ENCODE data around the gene ZBTB24. TPM values are rescaled to one million over a fixed set of nuclear protein-coding genes. Genes with fewer than 3 reads are reported as not detected.
"Not testable (repeated sequence)": the region's sequence is repeated elsewhere in the genome, so short reads cannot be mapped to it uniquely, and the experiment has no call there.

The ZBTB24 gene
- total and polyA plus RNA-seq, 3 experiments from 2014 or later = 7.5 to 19.9 (median 19.5) TPM

- peaks cover 6% of the 10 kb centered on the region for H3K4me1 ChIP-seq (ENCODE audit: insufficient read depth, low read length)
- H3K4me3 ChIP-seq (ENCODE audit: low read length) = no peak overlapping the region
- no peaks in the 10 kb centered on the region for H3K9me3 ChIP-seq (ENCODE audit: low read length)
- DNase-seq = no peak
- H3K36me3 ChIP-seq (ENCODE audit: insufficient read depth, low read length) = peaks cover 38% of the 10 kb centered on the region
- H3K27me3 ChIP-seq (ENCODE audit: insufficient read depth, low read length, poor library complexity, severe bottlenecking) = no peaks in the 10 kb centered on the region
- CTCF ChIA-PET = interaction anchor here (1.1 kb wide), 1 partner anchor 16 kb away, joined by 4 read pairs; no protein-coding TSS in a partner anchor
- POLR2A ChIA-PET = no interaction called here
- Mint-ChIP-seq H3K9me3 (no peaks in the 10 kb centered on the region), H3K27me3 (no peaks in the 10 kb centered on the region), H3K36me3 (peaks cover 16 to 91% (median 44%) of the 10 kb centered on the region in 3 donors), H3K4me1 (peaks cover 30 to 76% (median 66%) of the 10 kb centered on the region in 3 donors), H3K4me3 (no peak overlapping the region), H3K27ac (peak overlapping the region in 3 of 8 donors; percentile 21 to 60 (median 29))
- H3K27ac ChIP-seq (ENCODE audit: low read depth, low read length) = no peak overlapping the region
These were observed 16.7 kb downstream of the ZBTB24 start for GRCh38 chr6:109466212-109466923.

GRCh38 chr6:109465772-109466171 is 17.2 kb downstream of the ZBTB24 start:
- Histone ChIP-seq H3K4me1 (ENCODE audit: insufficient read depth, low read length) (peaks cover 6% of the 10 kb centered on the region), H3K4me3 (ENCODE audit: low read length) (no peak overlapping the region), H3K9me3 (ENCODE audit: low read length) (no peaks in the 10 kb centered on the region), H3K36me3 (ENCODE audit: insufficient read depth, low read length) (peaks cover 32% of the 10 kb centered on the region), H3K27ac (ENCODE audit: low read depth, low read length) (no peak overlapping the region), H3K27me3 (ENCODE audit: insufficient read depth, low read length, poor library complexity, severe bottlenecking) (no peaks in the 10 kb centered on the region)
- H3K4me1 Mint-ChIP-seq = peaks cover 27 to 70% (median 61%) of the 10 kb centered on the region in 3 donors
- H3K27me3 Mint-ChIP-seq = no peaks in the 10 kb centered on the region
- H3K4me3 Mint-ChIP-seq = no peak overlapping the region
- DNase-seq = no peak
- H3K27ac Mint-ChIP-seq = peak overlapping the region in 4 of 8 donors; percentile 21 to 73 (median 60)
- H3K36me3 Mint-ChIP-seq = peaks cover 20 to 90% (median 43%) of the 10 kb centered on the region in 3 donors
- ChIA-PET CTCF (interaction anchor here (1.1 to 1.8 kb wide), 2 partner anchors 11 to 16 kb away, joined by 4 to 8 read pairs; partner anchors contain the start of gene MICAL1), POLR2A (no interaction called here)
- no peaks in the 10 kb centered on the region for H3K9me3 Mint-ChIP-seq

GRCh38 chr6:109461733-109462526 is 21.1 kb downstream of the ZBTB24 start:
- DNase-seq = no peak
- H3K36me3 Mint-ChIP-seq = peaks cover 14 to 53% (median 29%) of the 10 kb centered on the region in 3 donors
- Histone ChIP-seq H3K27me3 (ENCODE audit: insufficient read depth, low read length, poor library complexity, severe bottlenecking) (no peaks in the 10 kb centered on the region), H3K9me3 (ENCODE audit: low read length) (no peaks in the 10 kb centered on the region), H3K4me1 (ENCODE audit: insufficient read depth, low read length) (peaks cover 30% of the 10 kb centered on the region), H3K27ac (ENCODE audit: low read depth, low read length) (no peak overlapping the region), H3K36me3 (ENCODE audit: insufficient read depth, low read length) (peaks cover 20% of the 10 kb centered on the region), H3K4me3 (ENCODE audit: low read length) (no peak overlapping the region)
- peaks cover 40 to 68% (median 65%) of the 10 kb centered on the region in 3 donors for H3K4me1 Mint-ChIP-seq
- ChIA-PET POLR2A (no interaction called here), CTCF (interaction anchor here (2.0 kb wide), 1 partner anchor 18 kb away, joined by 7 read pairs; no protein-coding TSS in a partner anchor)
- no peaks in the 10 kb centered on the region for H3K27me3 Mint-ChIP-seq
- no peak overlapping the region for H3K4me3 Mint-ChIP-seq
- H3K9me3 Mint-ChIP-seq = no peaks in the 10 kb centered on the region
- peak overlapping the region in 6 of 8 donors; percentile 22 to 79 (median 57) for H3K27ac Mint-ChIP-seq

GRCh38 chr6:109461205-109461604 is 21.8 kb downstream of the ZBTB24 start:
- H3K9me3 Mint-ChIP-seq; H3K27me3 Mint-ChIP-seq; H3K4me3 ChIP-seq (ENCODE audit: low read length); H3K9me3 ChIP-seq (ENCODE audit: low read length); H3K27ac ChIP-seq (ENCODE audit: low read depth, low read length); H3K27me3 ChIP-seq (ENCODE audit: insufficient read depth, low read length, poor library complexity, severe bottlenecking); DNase-seq; POLR2A ChIA-PET; H3K4me3 Mint-ChIP-seq: not testable (repeated sequence)
- CTCF ChIA-PET = interaction anchor here (3.3 kb wide), 1 partner anchor 19 kb away, joined by 10 read pairs; no protein-coding TSS in a partner anchor
- H3K27ac Mint-ChIP-seq = peak overlapping the region in 4 of 8 donors; percentile 12 to 70 (median 47)
- peaks cover 14 to 46% (median 28%) of the 10 kb centered on the region in 3 donors for H3K36me3 Mint-ChIP-seq
- Histone ChIP-seq H3K36me3 (ENCODE audit: insufficient read depth, low read length) (peaks cover 16% of the 10 kb centered on the region), H3K4me1 (ENCODE audit: insufficient read depth, low read length) (peaks cover 38% of the 10 kb centered on the region)
- peaks cover 46 to 74% (median 72%) of the 10 kb centered on the region in 3 donors for H3K4me1 Mint-ChIP-seq

- Mint-ChIP-seq H3K4me3 (no peak overlapping the region), H3K9me3 (no peaks in the 10 kb centered on the region), H3K36me3 (peaks cover 14 to 37% (median 20%) of the 10 kb centered on the region in 3 donors), H3K27ac (peak overlapping the region in 6 of 8 donors; percentile 35 to 87 (median 66)), H3K4me1 (peaks cover 43 to 66% (median 65%) of the 10 kb centered on the region in 3 donors), H3K27me3 (no peaks in the 10 kb centered on the region)
- peaks cover 7% of the 10 kb centered on the region for H3K36me3 ChIP-seq (ENCODE audit: insufficient read depth, low read length)
- DNase-seq = no peak
- H3K9me3 ChIP-seq (ENCODE audit: low read length) = no peaks in the 10 kb centered on the region
- no peaks in the 10 kb centered on the region for H3K27me3 ChIP-seq (ENCODE audit: insufficient read depth, low read length, poor library complexity, severe bottlenecking)
- ChIA-PET CTCF (interaction anchor here (1.0 to 3.3 kb wide), 5 partner anchors 19 to 231 kb away, joined by 3 to 11 read pairs (median 4); partner anchors contain the start of genes AK9, FIG4, PPIL6 and SMPD2), POLR2A (interaction anchor here (0.9 kb wide), 1 partner anchor 16 kb away, joined by 3 read pairs; no protein-coding TSS in a partner anchor)
- H3K4me3 ChIP-seq (ENCODE audit: low read length) = no peak overlapping the region
- peaks cover 37% of the 10 kb centered on the region for H3K4me1 ChIP-seq (ENCODE audit: insufficient read depth, low read length)
- H3K27ac ChIP-seq (ENCODE audit: low read depth, low read length) = no peak overlapping the region
These were observed 22.7 kb downstream of the ZBTB24 start for GRCh38 chr6:109460161-109460829.

GRCh38 chr6:109458774-109459531 is 24.1 kb downstream of the ZBTB24 start:
- H3K27me3 Mint-ChIP-seq = no peaks in the 10 kb centered on the region
- peak; percentile 12 to 74 (median 55) for DNase-seq
- CTCF ChIA-PET = interaction anchor here (1.7 to 3.3 kb wide), 3 partner anchors 16 to 21 kb away, joined by 6 to 11 read pairs (median 10); partner anchors contain the start of genes PPIL6 and SMPD2
- POLR2A ChIA-PET = interaction anchor here (0.6 to 1.0 kb wide), 2 partner anchors 76 to 366 kb away, joined by 3 read pairs; no protein-coding TSS in a partner anchor
- Histone ChIP-seq H3K27me3 (ENCODE audit: insufficient read depth, low read length, poor library complexity, severe bottlenecking) (no peaks in the 10 kb centered on the region), H3K27ac (ENCODE audit: low read depth, low read length) (no peak overlapping the region), H3K9me3 (ENCODE audit: low read length) (no peaks in the 10 kb centered on the region), H3K4me3 (ENCODE audit: low read length) (no peak overlapping the region), H3K36me3 (ENCODE audit: insufficient read depth, low read length) (peaks cover 4% of the 10 kb centered on the region), H3K4me1 (ENCODE audit: insufficient read depth, low read length) (peaks cover 42% of the 10 kb centered on the region)
- peaks cover 14 to 29% (median 15%) of the 10 kb centered on the region in 3 donors for H3K36me3 Mint-ChIP-seq
- peak overlapping the region in 3 of 7 donors; percentile 1 to 51 (median 1) for H3K4me3 Mint-ChIP-seq
- peaks cover 44 to 63% (median 62%) of the 10 kb centered on the region in 3 donors for H3K4me1 Mint-ChIP-seq
- no peaks in the 10 kb centered on the region for H3K9me3 Mint-ChIP-seq
- H3K27ac Mint-ChIP-seq = peak overlapping the region; percentile 50 to 96 (median 85)
